ENCODE results near the gene NUDT7.

The NUDT7 gene

DNA sequence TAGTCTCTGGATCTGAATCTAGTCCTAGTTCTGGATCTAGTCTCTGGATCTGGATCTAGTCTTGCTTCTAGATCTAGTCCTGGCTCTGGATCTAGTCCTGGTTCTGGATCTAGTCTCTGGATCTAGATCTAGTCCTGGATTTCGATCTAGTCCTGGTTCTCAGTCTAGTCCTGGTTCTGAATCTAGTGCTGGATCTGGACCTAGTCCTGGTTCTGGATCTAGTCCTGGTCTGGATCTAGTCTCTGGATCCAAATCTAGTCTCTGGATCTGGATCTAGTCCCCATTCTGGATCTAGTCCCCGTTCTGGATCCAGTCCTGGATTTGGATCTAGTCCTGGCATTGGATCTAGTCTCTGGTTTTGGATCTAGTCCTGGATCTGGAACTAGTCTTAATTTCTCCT is 36.2 kb downstream of the NUDT7 start:
- Histone ChIP-seq H3F3A (ENCODE audit: insufficient read depth, low read length) (no peaks in the 10 kb centered on the region), H2AFZ (ENCODE audit: low read length) (no peak overlapping the region), H3K4me3 (ENCODE audit: low read depth, low read length, poor library complexity, severe bottlenecking) (no peak overlapping the region), H3K4me1 (ENCODE audit: insufficient read depth, low read length, severe bottlenecking) (no peaks in the 10 kb centered on the region), H3K27me3 (ENCODE audit: insufficient read depth, low read length) (no peaks in the 10 kb centered on the region), H3K36me3 (ENCODE audit: insufficient read depth, low read length) (no peaks in the 10 kb centered on the region), H4K20me1 (ENCODE audit: insufficient read depth, low read length) (no peaks in the 10 kb centered on the region), H3K9me3 (ENCODE audit: low read length) (no peaks in the 10 kb centered on the region), H3K9ac (ENCODE audit: low read length) (no peak overlapping the region), H3K27ac (ENCODE audit: low read depth, low read length, poor library complexity, severe bottlenecking) (no peak overlapping the region), H3K79me2 (ENCODE audit: insufficient read depth, low read length) (no peaks in the 10 kb centered on the region), H3K9me2 (ENCODE audit: low read depth, low read length) (no peaks in the 10 kb centered on the region), H3K4me2 (ENCODE audit: low read length) (no peak overlapping the region)
- TF ChIP-seq, protein P1, sequence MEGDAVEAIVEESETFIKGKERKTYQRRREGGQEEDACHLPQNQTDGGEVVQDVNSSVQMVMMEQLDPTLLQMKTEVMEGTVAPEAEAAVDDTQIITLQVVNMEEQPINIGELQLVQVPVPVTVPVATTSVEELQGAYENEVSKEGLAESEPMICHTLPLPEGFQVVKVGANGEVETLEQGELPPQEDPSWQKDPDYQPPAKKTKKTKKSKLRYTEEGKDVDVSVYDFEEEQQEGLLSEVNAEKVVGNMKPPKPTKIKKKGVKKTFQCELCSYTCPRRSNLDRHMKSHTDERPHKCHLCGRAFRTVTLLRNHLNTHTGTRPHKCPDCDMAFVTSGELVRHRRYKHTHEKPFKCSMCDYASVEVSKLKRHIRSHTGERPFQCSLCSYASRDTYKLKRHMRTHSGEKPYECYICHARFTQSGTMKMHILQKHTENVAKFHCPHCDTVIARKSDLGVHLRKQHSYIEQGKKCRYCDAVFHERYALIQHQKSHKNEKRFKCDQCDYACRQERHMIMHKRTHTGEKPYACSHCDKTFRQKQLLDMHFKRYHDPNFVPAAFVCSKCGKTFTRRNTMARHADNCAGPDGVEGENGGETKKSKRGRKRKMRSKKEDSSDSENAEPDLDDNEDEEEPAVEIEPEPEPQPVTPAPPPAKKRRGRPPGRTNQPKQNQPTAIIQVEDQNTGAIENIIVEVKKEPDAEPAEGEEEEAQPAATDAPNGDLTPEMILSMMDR (IDR thresholded peaks at IDR 0.05; ENCODE audit: low read length) = no peak
- no peak for TF ChIP-seq EZH2 (IDR thresholded peaks at IDR 0.05; ENCODE audit: borderline replicate concordance, low read length)

DNA sequence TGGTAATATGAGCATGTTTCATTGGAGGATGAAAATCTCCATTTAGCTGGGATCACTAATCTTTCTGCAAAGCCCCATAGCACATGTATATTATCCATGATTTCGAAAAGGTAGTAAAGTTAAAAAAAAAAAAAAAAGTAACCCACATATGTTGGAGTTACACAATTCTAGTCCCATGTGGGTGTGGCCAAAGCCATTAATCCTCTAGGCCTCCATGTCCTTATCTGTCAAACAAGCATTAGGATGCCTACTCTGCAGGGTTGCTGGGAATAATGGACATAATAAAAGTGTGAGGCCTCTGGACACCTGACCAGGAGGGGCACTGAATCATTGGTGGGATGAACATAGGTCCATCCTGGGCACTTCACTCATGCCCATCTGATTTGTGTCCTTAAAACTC is 36.9 kb downstream of the NUDT7 start:
- no peaks in the 10 kb centered on the region for H4K20me1 ChIP-seq (ENCODE audit: insufficient read depth, low read length)
- H3F3A ChIP-seq (ENCODE audit: insufficient read depth, low read length) = no peaks in the 10 kb centered on the region
- no peaks in the 10 kb centered on the region for H3K9me2 ChIP-seq (ENCODE audit: low read depth, low read length)
- no peak overlapping the region for H2AFZ ChIP-seq (ENCODE audit: low read length)
- no peaks in the 10 kb centered on the region for H3K27me3 ChIP-seq (ENCODE audit: insufficient read depth, low read length)
- H3K36me3 ChIP-seq (ENCODE audit: insufficient read depth, low read length) = no peaks in the 10 kb centered on the region
- no peak overlapping the region for H3K27ac ChIP-seq (ENCODE audit: low read depth, low read length, poor library complexity, severe bottlenecking)
- no peaks in the 10 kb centered on the region for H3K9me3 ChIP-seq (ENCODE audit: low read length)
- no peak for TF ChIP-seq EZH2 (IDR thresholded peaks at IDR 0.05; ENCODE audit: borderline replicate concordance, low read length)
- TF ChIP-seq, protein P1 (IDR thresholded peaks at IDR 0.05; ENCODE audit: low read length) = no peak
- H3K9ac ChIP-seq (ENCODE audit: low read length) = no peak overlapping the region
- no peaks in the 10 kb centered on the region for H3K79me2 ChIP-seq (ENCODE audit: insufficient read depth, low read length)
- H3K4me1 ChIP-seq (ENCODE audit: insufficient read depth, low read length, severe bottlenecking) = no peaks in the 10 kb centered on the region
- H3K4me2 ChIP-seq (ENCODE audit: low read length) = no peak overlapping the region
- H3K4me3 ChIP-seq (ENCODE audit: low read depth, low read length, poor library complexity, severe bottlenecking) = no peak overlapping the region

- no peak for TF ChIP-seq EZH2 (IDR thresholded peaks at IDR 0.05; ENCODE audit: borderline replicate concordance, low read length)
- TF ChIP-seq, protein P1 (IDR thresholded peaks at IDR 0.05; ENCODE audit: low read length) = no peak
- H3K9me2 ChIP-seq (ENCODE audit: low read depth, low read length) = no peaks in the 10 kb centered on the region
- H3K4me1 ChIP-seq (ENCODE audit: insufficient read depth, low read length, severe bottlenecking) = no peaks in the 10 kb centered on the region
- no peaks in the 10 kb centered on the region for H3K79me2 ChIP-seq (ENCODE audit: insufficient read depth, low read length)
- no peak overlapping the region for H3K27ac ChIP-seq (ENCODE audit: low read depth, low read length, poor library complexity, severe bottlenecking)
- H3K4me2 ChIP-seq (ENCODE audit: low read length) = no peak overlapping the region
- no peaks in the 10 kb centered on the region for H4K20me1 ChIP-seq (ENCODE audit: insufficient read depth, low read length)
- H2AFZ ChIP-seq (ENCODE audit: low read length) = no peak overlapping the region
- H3K36me3 ChIP-seq (ENCODE audit: insufficient read depth, low read length) = no peaks in the 10 kb centered on the region
- H3K4me3 ChIP-seq (ENCODE audit: low read depth, low read length, poor library complexity, severe bottlenecking) = no peak overlapping the region
- no peaks in the 10 kb centered on the region for H3F3A ChIP-seq (ENCODE audit: insufficient read depth, low read length)
- H3K9ac ChIP-seq (ENCODE audit: low read length) = no peak overlapping the region
- no peaks in the 10 kb centered on the region for H3K9me3 ChIP-seq (ENCODE audit: low read length)
- H3K27me3 ChIP-seq (ENCODE audit: insufficient read depth, low read length) = no peaks in the 10 kb centered on the region
These were observed 37.5 kb downstream of the NUDT7 start for GRCh38 chr16:77759821-77760220.

All from OCI-LY1 (cell line).